ENCODE results near the gene NNAT. TPM values are rescaled to one million over a fixed set of nuclear protein-coding genes. Genes with fewer than 3 reads are reported as not detected.

Gene NNAT
- total RNA-seq, 1 donor from 2014 or later = 2.7 TPM

GRCh38 chr20:37475252-37475651 is 45.8 kb upstream of the NNAT start:
- Mint-ChIP-seq H3K36me3 (ENCODE audit: low read depth) (peaks cover 11% of the 10 kb centered on the region), H3K4me1 (ENCODE audit: low read depth) (no peaks in the 10 kb centered on the region), H3K27me3 (ENCODE audit: low read depth) (peaks cover 25% of the 10 kb centered on the region), H3K9me3 (ENCODE audit: low read depth) (peaks cover 7% of the 10 kb centered on the region), H3K4me3 (ENCODE audit: unreplicated experiment) (no peak overlapping the region), H3K27ac (ENCODE audit: unreplicated experiment) (no peak overlapping the region)
- no peak for DNase-seq (ENCODE audit: low spot score)
- TF ChIP-seq, protein P1, sequence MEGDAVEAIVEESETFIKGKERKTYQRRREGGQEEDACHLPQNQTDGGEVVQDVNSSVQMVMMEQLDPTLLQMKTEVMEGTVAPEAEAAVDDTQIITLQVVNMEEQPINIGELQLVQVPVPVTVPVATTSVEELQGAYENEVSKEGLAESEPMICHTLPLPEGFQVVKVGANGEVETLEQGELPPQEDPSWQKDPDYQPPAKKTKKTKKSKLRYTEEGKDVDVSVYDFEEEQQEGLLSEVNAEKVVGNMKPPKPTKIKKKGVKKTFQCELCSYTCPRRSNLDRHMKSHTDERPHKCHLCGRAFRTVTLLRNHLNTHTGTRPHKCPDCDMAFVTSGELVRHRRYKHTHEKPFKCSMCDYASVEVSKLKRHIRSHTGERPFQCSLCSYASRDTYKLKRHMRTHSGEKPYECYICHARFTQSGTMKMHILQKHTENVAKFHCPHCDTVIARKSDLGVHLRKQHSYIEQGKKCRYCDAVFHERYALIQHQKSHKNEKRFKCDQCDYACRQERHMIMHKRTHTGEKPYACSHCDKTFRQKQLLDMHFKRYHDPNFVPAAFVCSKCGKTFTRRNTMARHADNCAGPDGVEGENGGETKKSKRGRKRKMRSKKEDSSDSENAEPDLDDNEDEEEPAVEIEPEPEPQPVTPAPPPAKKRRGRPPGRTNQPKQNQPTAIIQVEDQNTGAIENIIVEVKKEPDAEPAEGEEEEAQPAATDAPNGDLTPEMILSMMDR (IDR thresholded peaks at IDR 0.05) = no peak

DNA sequence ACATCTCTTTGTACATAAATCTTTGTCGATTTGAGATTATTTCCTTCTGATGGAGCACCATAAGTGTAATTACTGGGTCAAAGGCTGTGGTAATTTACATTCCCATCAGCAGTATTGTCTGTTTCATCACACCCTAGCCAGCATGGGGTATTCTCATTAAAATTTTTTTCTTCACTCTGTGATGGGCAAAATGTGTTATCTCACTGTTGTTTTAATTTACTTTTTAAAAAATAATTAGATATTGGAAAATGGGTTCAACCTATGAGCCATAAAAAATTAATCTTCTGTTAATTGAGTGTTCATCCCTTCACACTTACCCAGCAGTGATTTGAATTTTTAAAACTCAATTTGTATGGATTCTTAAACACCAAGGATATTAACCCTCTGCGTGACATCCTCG is 44.0 kb upstream of the NNAT start:
- Mint-ChIP-seq H3K27ac (ENCODE audit: unreplicated experiment) (no peak overlapping the region), H3K36me3 (ENCODE audit: low read depth) (peaks cover 8% of the 10 kb centered on the region), H3K27me3 (ENCODE audit: low read depth) (peaks cover 28% of the 10 kb centered on the region), H3K4me1 (ENCODE audit: low read depth) (peaks cover 4% of the 10 kb centered on the region), H3K9me3 (ENCODE audit: low read depth) (peaks cover 10% of the 10 kb centered on the region), H3K4me3 (ENCODE audit: unreplicated experiment) (no peak overlapping the region)
- DNase-seq (ENCODE audit: low spot score) = no peak
- TF ChIP-seq, protein P1 (IDR thresholded peaks at IDR 0.05) = no peak

GRCh38 chr20:37479266-37479665 is 41.8 kb upstream of the NNAT start:
- peaks cover 28% of the 10 kb centered on the region for H3K27me3 Mint-ChIP-seq (ENCODE audit: low read depth)

GRCh38 chr20:37479925-37480691 is 40.9 kb upstream of the NNAT start:
- no peak overlapping the region for H3K27ac Mint-ChIP-seq (ENCODE audit: unreplicated experiment)
- peaks cover 4% of the 10 kb centered on the region for H3K4me1 Mint-ChIP-seq (ENCODE audit: low read depth)
- peaks cover 10% of the 10 kb centered on the region for H3K9me3 Mint-ChIP-seq (ENCODE audit: low read depth)
- TF ChIP-seq, protein P1 (IDR thresholded peaks at IDR 0.05) = no peak
- H3K4me3 Mint-ChIP-seq (ENCODE audit: unreplicated experiment) = no peak overlapping the region
- peaks cover 8% of the 10 kb centered on the region for H3K36me3 Mint-ChIP-seq (ENCODE audit: low read depth)
- H3K27me3 Mint-ChIP-seq (ENCODE audit: low read depth) = peaks cover 24% of the 10 kb centered on the region
- no peak for DNase-seq (ENCODE audit: low spot score)

More at GRCh38 chr20:37479266-37479665, 41.8 kb upstream of the NNAT start:
- peaks cover 4% of the 10 kb centered on the region for H3K4me1 Mint-ChIP-seq (ENCODE audit: low read depth)
- no peak for DNase-seq (ENCODE audit: low spot score)
- peaks cover 10% of the 10 kb centered on the region for H3K9me3 Mint-ChIP-seq (ENCODE audit: low read depth)
- peaks cover 8% of the 10 kb centered on the region for H3K36me3 Mint-ChIP-seq (ENCODE audit: low read depth)
- no peak overlapping the region for H3K4me3 Mint-ChIP-seq (ENCODE audit: unreplicated experiment)
- TF ChIP-seq, protein P1 (IDR thresholded peaks at IDR 0.05) = no peak
- no peak overlapping the region for H3K27ac Mint-ChIP-seq (ENCODE audit: unreplicated experiment)

DNA sequence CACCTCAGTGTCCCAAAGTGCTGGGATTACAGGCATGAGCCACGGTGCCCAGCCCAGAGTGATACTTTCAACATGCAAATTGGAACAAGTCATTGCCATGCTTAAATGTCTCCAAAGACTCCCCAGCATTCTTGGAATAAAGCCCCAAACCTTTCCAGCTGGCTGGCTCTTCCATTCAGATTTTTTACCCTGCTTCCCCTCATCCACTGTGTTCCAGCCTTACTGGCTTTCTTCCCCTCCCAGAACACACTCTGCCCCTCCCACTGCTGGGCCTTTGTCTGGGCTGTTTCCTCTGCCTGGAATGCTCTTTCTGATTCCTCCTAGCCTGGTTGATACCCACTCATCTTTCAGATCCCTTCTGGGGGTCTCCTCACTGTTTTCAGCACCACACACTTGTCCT is 40.1 kb upstream of the NNAT start:
- TF ChIP-seq, protein P1 (IDR thresholded peaks at IDR 0.05) = no peak
- H3K9me3 Mint-ChIP-seq (ENCODE audit: low read depth) = peaks cover 5% of the 10 kb centered on the region
- no peak overlapping the region for H3K27ac Mint-ChIP-seq (ENCODE audit: unreplicated experiment)
- H3K4me3 Mint-ChIP-seq (ENCODE audit: unreplicated experiment) = no peak overlapping the region
- peaks cover 17% of the 10 kb centered on the region for H3K27me3 Mint-ChIP-seq (ENCODE audit: low read depth)
- H3K4me1 Mint-ChIP-seq (ENCODE audit: low read depth) = peaks cover 4% of the 10 kb centered on the region
- H3K36me3 Mint-ChIP-seq (ENCODE audit: low read depth) = peaks cover 2% of the 10 kb centered on the region
- DNase-seq (ENCODE audit: low spot score) = no peak

All from chondrocyte (in vitro differentiated cells).